Measurements from ENCODE around the gene SPTBN1.

GRCh38 chr2:54557211-54557600 lies 101.1 kb downstream of the SPTBN1 start:
- TF ChIP-seq, protein P1, sequence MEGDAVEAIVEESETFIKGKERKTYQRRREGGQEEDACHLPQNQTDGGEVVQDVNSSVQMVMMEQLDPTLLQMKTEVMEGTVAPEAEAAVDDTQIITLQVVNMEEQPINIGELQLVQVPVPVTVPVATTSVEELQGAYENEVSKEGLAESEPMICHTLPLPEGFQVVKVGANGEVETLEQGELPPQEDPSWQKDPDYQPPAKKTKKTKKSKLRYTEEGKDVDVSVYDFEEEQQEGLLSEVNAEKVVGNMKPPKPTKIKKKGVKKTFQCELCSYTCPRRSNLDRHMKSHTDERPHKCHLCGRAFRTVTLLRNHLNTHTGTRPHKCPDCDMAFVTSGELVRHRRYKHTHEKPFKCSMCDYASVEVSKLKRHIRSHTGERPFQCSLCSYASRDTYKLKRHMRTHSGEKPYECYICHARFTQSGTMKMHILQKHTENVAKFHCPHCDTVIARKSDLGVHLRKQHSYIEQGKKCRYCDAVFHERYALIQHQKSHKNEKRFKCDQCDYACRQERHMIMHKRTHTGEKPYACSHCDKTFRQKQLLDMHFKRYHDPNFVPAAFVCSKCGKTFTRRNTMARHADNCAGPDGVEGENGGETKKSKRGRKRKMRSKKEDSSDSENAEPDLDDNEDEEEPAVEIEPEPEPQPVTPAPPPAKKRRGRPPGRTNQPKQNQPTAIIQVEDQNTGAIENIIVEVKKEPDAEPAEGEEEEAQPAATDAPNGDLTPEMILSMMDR (IDR thresholded peaks at IDR 0.05; ENCODE audit: low read depth, low read length), result no peak
- TF ChIP-seq EZH2phosphoT487 (IDR thresholded peaks at IDR 0.05; ENCODE audit: low read depth), result no peak
